Hair follicle dermal papilla cell (primary cell): ENCODE data around the gene RIMOC1. TPM values are rescaled to one million over a fixed set of nuclear protein-coding genes. Genes with fewer than 3 reads are reported as not detected.

Source experiments
- total RNA-seq: library from RNA; depleted of rRNA; stranded (reverse); fragments of >200 nt; gene quantifications from 2 replicates; pipeline ENCODE4 v1.2.3, GENCODE V29; 2012

RIMOC1 gene, protein sequence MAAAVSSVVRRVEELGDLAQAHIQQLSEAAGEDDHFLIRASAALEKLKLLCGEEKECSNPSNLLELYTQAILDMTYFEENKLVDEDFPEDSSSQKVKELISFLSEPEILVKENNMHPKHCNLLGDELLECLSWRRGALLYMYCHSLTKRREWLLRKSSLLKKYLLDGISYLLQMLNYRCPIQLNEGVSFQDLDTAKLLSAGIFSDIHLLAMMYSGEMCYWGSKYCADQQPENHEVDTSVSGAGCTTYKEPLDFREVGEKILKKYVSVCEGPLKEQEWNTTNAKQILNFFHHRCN
- total RNA-seq: 28.9 and 32.0 TPM in 2 replicates

GRCh38 chr5:41903892-41904799 is at the start of gene RIMOC1:
RIMOC1 (plus strand) TSS chr5:41904344; CDS start chr5:41904368, 24 bp downstream.

GRCh38 chr5:41869724-41870626 is 34.2 kb upstream of the RIMOC1 start, which contains the start of gene OXCT1:
OXCT1 (minus strand) TSS chr5:41870425; CDS start chr5:41870358, 67 bp downstream.

DNA sequence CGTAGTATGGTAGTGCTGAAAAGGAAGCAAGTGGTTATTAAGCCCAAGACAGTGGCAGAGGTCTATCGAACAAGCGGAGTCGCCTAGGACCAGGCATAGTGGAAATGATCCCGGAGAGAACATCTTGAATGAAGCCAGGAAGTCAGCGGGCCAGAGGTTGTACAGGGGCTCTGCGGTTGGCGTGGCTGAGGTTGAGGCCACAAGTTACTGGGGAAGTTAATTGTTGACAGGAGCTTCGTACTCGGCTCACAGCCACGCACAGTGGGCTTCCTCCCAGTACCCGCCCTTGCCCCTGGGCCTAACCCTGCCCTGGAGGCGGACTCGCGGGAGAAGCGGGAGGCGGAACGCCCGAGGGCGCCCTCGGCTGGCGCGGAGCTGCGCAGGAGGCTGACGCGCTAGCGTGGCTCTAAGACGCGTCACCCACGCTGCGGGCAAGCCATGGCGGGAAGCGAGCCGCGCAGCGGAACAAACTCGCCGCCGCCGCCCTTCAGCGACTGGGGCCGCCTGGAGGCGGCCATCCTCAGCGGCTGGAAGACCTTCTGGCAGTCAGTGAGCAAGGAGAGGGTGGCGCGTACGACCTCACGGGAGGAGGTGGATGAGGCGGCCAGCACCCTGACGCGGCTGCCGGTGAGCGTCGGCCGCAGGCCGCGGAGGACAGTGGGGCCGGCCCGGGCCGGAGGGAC is 20.9 kb downstream of the RIMOC1 start, which contains the start of gene FBXO4:
TSS of gene FBXO4 (plus strand) at position 410 of the 683 bp plus-strand sequence. CDS start at position 439, 29 bp downstream.

Other genes with a start within 250 kb of the RIMOC1 start
- 20.4 and 22.8 TPM in 2 replicates for gene OXCT1, start 33.9 kb upstream of the RIMOC1 start, total RNA-seq
- 14.0 TPM in 2 replicates for gene FBXO4, start 20.9 kb downstream of the RIMOC1 start, total RNA-seq